K562 (cell line): ENCODE results near the gene INTS12. TPM values are rescaled to one million over a fixed set of nuclear protein-coding genes. Genes with fewer than 3 reads are reported as not detected.

Experiments
- ATAC-seq: fragments of 200-7000 bp; cut with Tn5 transposase; 3 replicates; pipeline ENCODE4 v1.9.1; 2020; ENCODE audit warnings: moderate library complexity
- BruUV-seq: library from RNA; stranded (reverse); fragments of 400-500 nt; replicated peaks from 2 replicates; lab custom pipeline; 2021; lab: Mats Ljungman, UMichigan
- CTCF ChIA-PET: fragments of 300-600 bp; formaldehyde crosslinking; extraction: SDS; loops from one replicate; lab custom pipeline; 2021; ENCODE audit warnings: low intra/inter-chr PET ratio; lab: Yijun Ruan, JAX
- POLR2A ChIA-PET: fragments of 300-600, 350-650 bp; sonication (Branson Sonifier 250); formaldehyde crosslinking; extraction: SDS; loops from one replicate; lab custom pipeline; 2021; ENCODE audit warnings: antibody characterized with exemption, inconsistent platforms; lab: Yijun Ruan, JAX
- DNase-seq, 4 experiments: peaks; one replicate each; pipeline versions ENCODE4 v3.0.0 to v3.0.0-alpha.2; 2011 to 2018; ENCODE audit warnings: low spot score in 3 of 4, mixed read lengths in 3 of 4; ENCODE audit errors: extremely low read depth in 1 of 4
- FAIRE-seq: peaks from 2 replicates; lab custom pipeline; 2011; peaks lifted over from hg19 to GRCh38; lab: Jason Lieb, UNC
- H2AFZ ChIP-seq: 2 replicates; pipeline ENCODE4 v1.6.0; 2011; ENCODE audit warnings: low read depth, low read length, control low read depth, inconsistent platforms
- H3K27ac ChIP-seq: fragments of 200-600 bp; 3 replicates; pipeline ENCODE4 v1.8.0; 2011; ENCODE audit warnings: low read depth, mild to moderate bottlenecking, control low read depth, inconsistent platforms, low read length, moderate library complexity, mixed read lengths; ENCODE audit errors: extremely low read depth
- H3K27me3 ChIP-seq, 2 experiments: fragments of 300-600 bp in 1 of 2; 2 replicates in 1 of 2; 3 replicates in 1 of 2; pipeline versions ENCODE4 v1.6.0 to v1.8.0; 2011; ENCODE audit warnings: inconsistent platforms in 2 of 2, low read length in 2 of 2, mild to moderate bottlenecking in 1 of 2, mixed read lengths in 1 of 2, moderate library complexity in 1 of 2; ENCODE audit not compliant: control insufficient read depth in 2 of 2, insufficient read depth in 2 of 2
- H3K36me3 ChIP-seq: fragments of 300-600 bp; 3 replicates; pipeline ENCODE4 v1.8.0; 2011; ENCODE audit warnings: mild to moderate bottlenecking, low read length, inconsistent platforms; ENCODE audit not compliant: control insufficient read depth, insufficient read depth
- H3K4me1 ChIP-seq, 2 experiments: fragments of 200-600 bp in 1 of 2; replicated peaks in 1 of 2; 2 replicates in 1 of 2; 3 replicates in 1 of 2; pipeline versions ENCODE4 v1.5.1 to v1.8.0; 2011; ENCODE audit warnings: inconsistent platforms in 2 of 2, low read length in 2 of 2, mild to moderate bottlenecking in 1 of 2, mixed read lengths in 1 of 2, moderate library complexity in 1 of 2; ENCODE audit not compliant: control insufficient read depth in 2 of 2, insufficient read depth in 2 of 2
- H3K4me2 ChIP-seq: 2 replicates; pipeline ENCODE4 v1.6.1; 2011; ENCODE audit warnings: low read length, control low read depth, inconsistent platforms, mixed read lengths; ENCODE audit not compliant: insufficient read depth
- H3K4me3 ChIP-seq: fragments of 200-600 bp; sonication (generic), shearing (Covaris generic); 2 replicates; pipeline ENCODE4 v1.5.1; 2016; ENCODE audit warnings: control low read depth, inconsistent platforms
- H3K79me2 ChIP-seq: fragments of 200-600 bp; 3 replicates; pipeline ENCODE4 v1.8.0; 2011; ENCODE audit warnings: low read length, inconsistent platforms; ENCODE audit not compliant: control insufficient read depth, insufficient read depth
- H3K9ac ChIP-seq, 2 experiments: 2 replicates each; pipeline versions ENCODE4 v1.6.0 to v1.6.1; 2011; ENCODE audit warnings: low read depth in 2 of 2, low read length in 2 of 2, control low read depth in 1 of 2, inconsistent platforms in 1 of 2, mild to moderate bottlenecking in 1 of 2, mixed read lengths in 1 of 2; ENCODE audit not compliant: insufficient read depth in 1 of 2
- H3K9me1 ChIP-seq: one replicate; pipeline ENCODE4 v1.6.0; 2011; ENCODE audit warnings: inconsistent platforms, mild to moderate bottlenecking, low read length, moderate library complexity; ENCODE audit not compliant: control insufficient read depth, insufficient read depth
- H3K9me3 ChIP-seq: replicated peaks from 2 replicates; pipeline ENCODE4 v1.5.1; 2011; ENCODE audit warnings: low read depth, low read length, inconsistent platforms; ENCODE audit not compliant: control insufficient read depth, insufficient read depth
- H4K20me1 ChIP-seq: replicated peaks from 2 replicates; pipeline ENCODE4 v1.6.1; 2011; ENCODE audit warnings: low read length, inconsistent platforms, mixed read lengths; ENCODE audit not compliant: control insufficient read depth, insufficient read depth
- BCOR ChIP-seq: fragments of 450-650 bp; IDR thresholded peaks from 2 replicates; pipeline ENCODE4 v1.6.1; 2016
- MBD2 ChIP-seq: sonication (generic); IDR thresholded peaks from 2 replicates; pipeline ENCODE4 v1.6.1; 2016; ENCODE audit warnings: low read depth, borderline replicate concordance
- MIER1 ChIP-seq: fragments of 450-650 bp; IDR thresholded peaks from 2 replicates; pipeline ENCODE4 v1.6.1; 2016; ENCODE audit warnings: antibody characterized with exemption, mild to moderate bottlenecking, low read depth
- RBM15 ChIP-seq: fragments of 200-400 bp; formaldehyde crosslinking; IDR thresholded peaks from 2 replicates; pipeline ENCODE4 v1.6.1; 2018; ENCODE audit warnings: mild to moderate bottlenecking, low read length, moderate library complexity; ENCODE audit not compliant: insufficient read depth
- SMAD4 ChIP-seq: fragments of 250-450 bp; sonication (Bioruptor Pico); conservative IDR thresholded peaks from 2 replicates; pipeline ENCODE4 v1.8.0; 2021; ENCODE audit warnings: inconsistent platforms, mild to moderate bottlenecking, moderate library complexity
- THRAP3 ChIP-seq: fragments of 450-650 bp; IDR thresholded peaks from 2 replicates; pipeline ENCODE4 v1.6.1; 2016; ENCODE audit warnings: mild to moderate bottlenecking, inconsistent platforms, borderline replicate concordance
- VEZF1 ChIP-seq: fragments of 200-800 bp; sonication (Bioruptor generic); IDR thresholded peaks from 2 replicates; pipeline ENCODE4 v1.6.1; 2017; ENCODE audit warnings: missing genetic modification characterization, missing compliant biosample characterization
- WGBS: fragments of 100-300 bp; shearing (Covaris generic); methylation state at CpG from one replicate; pipeline ENCODE4 v1.1.6; 2016; ENCODE audit warnings: low coverage, mixed read lengths; ENCODE audit not compliant: insufficient coverage; ENCODE audit errors: missing lambda C conversion rate; 5-methylcytosine and 5-hydroxymethylcytosine counted together
- in situ Hi-C: fragments of 300-500 bp; cut with MboI; formaldehyde crosslinking; loops from 4 replicates; pipeline ENCODE4 v1.15.0; 2018; ENCODE audit warnings: inconsistent platforms, mixed read lengths
- intact Hi-C: fragments of 100-400 bp; cut with micrococcal nuclease; formaldehyde crosslinking; loops from 2 replicates; pipeline ENCODE4 v1.14.2; 2022
- polyA plus RNA-seq, 8 experiments: library from polyadenylated mRNA; depleted of rRNA in 4 of 8; stranded (reverse) in 5 of 8; unstranded in 3 of 8; fragments of >200 nt; fragmentation: Nextera tagmentation in 2 of 8; fragmentation: Illumina TruSeq in 1 of 8; extraction: Ambion mirVana in 2 of 8; extraction: Trizol in 1 of 8; gene quantifications; 2 replicates each; pipeline versions ENCODE4 v1.2.1 to v1.2.3, GENCODE V29; 2011 to 2014; ENCODE audit warnings: inconsistent platforms in 1 of 8, missing spikeins in 1 of 8
- total RNA-seq, 7 experiments: library from RNA; depleted of rRNA in 6 of 7; stranded (reverse); fragments of >200 nt in 6 of 7; fragmentation: Illumina TruSeq in 2 of 7; extraction: Trizol in 2 of 7; gene quantifications; 2 replicates each; pipeline versions ENCODE4 v1.2.1 to v1.2.3, GENCODE V29; 2011 to 2021; ENCODE audit warnings: low replicate concordance in 1 of 7

Gene INTS12
- total and polyA plus RNA-seq, 9 of the 15 experiments (the other 6 are each of a cell fraction or from before 2014, with no cell fraction given), result 24.5 to 82.9 (median 41.2) TPM

GRCh38 chr4:105661028-105661427, 47.5 kb downstream of the INTS12 start:
- no peak for DNase-seq
- in situ Hi-C loops, result no loop called here
- H2AFZ ChIP-seq, result no peak overlapping the region
- no peak overlapping the region for H3K9ac ChIP-seq
- no peak overlapping the region for H3K27ac ChIP-seq
- WGBS, result 61% methylated on average over 3 of the region's 3 CpGs
- ChIA-PET POLR2A (no interaction called here), CTCF (no interaction called here)
- intact Hi-C loops, result no loop called here
- FAIRE-seq, result no peak
- no peaks in the 10 kb centered on the region for H4K20me1 ChIP-seq
- H3K36me3 ChIP-seq, result no peaks in the 10 kb centered on the region
- no TSS peak for BruUV-seq
- no peak for TF ChIP-seq THRAP3
- no peak for TF ChIP-seq MBD2
- no peak for TF ChIP-seq MIER1
- no peak for TF ChIP-seq VEZF1 (CRISPR knock-in tag)
- TF ChIP-seq BCOR, result no peak
- TF ChIP-seq RBM15, result no peak
- no peak for TF ChIP-seq SMAD4
- no peaks in the 10 kb centered on the region for H3K9me1 ChIP-seq
- no peak overlapping the region for H3K4me3 ChIP-seq
- H3K9me3 ChIP-seq, result no peaks in the 10 kb centered on the region
- no peaks in the 10 kb centered on the region for H3K4me1 ChIP-seq
- H3K4me2 ChIP-seq, result no peak overlapping the region
- H3K79me2 ChIP-seq, result no peaks in the 10 kb centered on the region
- no peak for ATAC-seq
- H3K27me3 ChIP-seq, result peaks cover 0 to 4% of the 10 kb centered on the region in 2 experiments; a peak in 3 of 5 replicates
